ENCODE results near the gene NTHL1. TPM values are rescaled to one million over a fixed set of nuclear protein-coding genes. Genes with fewer than 3 reads are reported as not detected.
A peak's percentile ranks its signal among the peaks of the same experiment; 100 is the strongest.

Gene NTHL1
- total and polyA plus RNA-seq, 2 of the 13 experiments (the other 11 are each of a cell fraction or from before 2014, with no cell fraction given): 47.5 to 64.9 TPM

GRCh38 chr16:2090777-2091546, 43.3 kb upstream of the NTHL1 start:
- FAIRE-seq: no peak

DNA sequence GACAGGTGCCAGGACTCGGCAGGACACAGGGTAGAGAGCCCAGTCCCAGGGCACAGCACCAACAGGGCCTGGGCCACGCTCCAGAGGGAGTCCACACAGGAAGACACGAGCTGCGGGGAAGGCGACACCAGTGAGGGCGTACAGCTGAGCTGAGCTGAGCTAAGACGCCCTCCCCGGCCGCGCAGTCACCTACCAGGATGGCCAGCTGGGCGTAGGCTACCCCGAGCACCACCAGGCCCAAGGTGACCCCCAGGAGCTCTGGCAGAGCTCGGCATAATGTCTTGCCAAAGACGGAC, 42.8 kb upstream of the NTHL1 start:
- no peak for TF ChIP-seq ZSCAN25 (CRISPR knock-in tag; IDR thresholded peaks at IDR 0.05)
- TF ChIP-seq AGO2 (optimal IDR thresholded peaks at IDR 0.05; ENCODE audit: low read depth, low read length): peak; percentile 61
- TF ChIP-seq ZNF629 (CRISPR knock-in tag; conservative IDR thresholded peaks at IDR 0.05): no peak
- no peak overlapping the region for H3K4me3 ChIP-seq (replicated peaks in 1 of 3; ENCODE audit: insufficient read depth in 1 of 3, low read depth in 2 of 3, low read length in 3 of 3)
- CTCF ChIA-PET (ENCODE audit: low intra/inter-chr PET ratio, low total read pairs): no interaction called here
- H4K20me1 ChIP-seq (ENCODE audit: insufficient read depth, low read length): no peaks in the 10 kb centered on the region
- in situ Hi-C loops (cut with HindIII; ENCODE audit: extremely low pct_ligation_motif_present, low pct_unique_long_range_greater_than_20kb) (no loop called here), intact Hi-C loops (cut with micrococcal nuclease; ENCODE audit: unreplicated experiment) (no loop called here)
- FAIRE-seq (no peak), DNase-seq (ENCODE audit: low spot score) (no peak), ATAC-seq (no peak)
- H3K36me3 ChIP-seq (replicated peaks in 1 of 2; ENCODE audit: control insufficient read depth in 1 of 2, insufficient read depth in 2 of 2, low read length in 2 of 2): peaks cover 10 to 34% of the 10 kb centered on the region in 2 experiments; a peak in 4 of 5 replicates
- H3K4me2 ChIP-seq (ENCODE audit: low read depth, low read length): no peak overlapping the region
- H2AFZ ChIP-seq (ENCODE audit: low read length): no peak overlapping the region
- no peaks in the 10 kb centered on the region for H3K4me1 ChIP-seq (ENCODE audit: insufficient read depth, low read length)
- BruUV-seq (replicated peaks): no TSS peak
- H3K9ac ChIP-seq (ENCODE audit: insufficient read depth, low read depth, low read length): no peak overlapping the region
- H3K27me3 ChIP-seq (ENCODE audit: control insufficient read depth in 1 of 2, insufficient read depth in 2 of 2, low read length in 2 of 2): no peaks in the 10 kb centered on the region
- no peak overlapping the region for H3K27ac ChIP-seq (ENCODE audit: extremely low read length, insufficient read depth, low read length)
- 98% methylated on average over 8 of the region's 14 CpGs for WGBS (ENCODE audit: low lambda C conversion rate)
- no peaks in the 10 kb centered on the region for H3K9me3 ChIP-seq (ENCODE audit: low read length)
- H3K79me2 ChIP-seq (ENCODE audit: insufficient read depth, low read length): no peaks in the 10 kb centered on the region
- POLR2A ChIA-PET: interaction anchor here (0.6 kb wide), 1 partner anchor 412 kb away, joined by 5 read pairs; the partner anchor contains the start of gene JPT2

More at GRCh38 chr16:2090777-2091546, 43.3 kb upstream of the NTHL1 start:
- intact Hi-C loops (cut with micrococcal nuclease; ENCODE audit: unreplicated experiment): no loop called here
- ATAC-seq (no peak), DNase-seq (ENCODE audit: low spot score) (no peak)
- no peak overlapping the region for H3K27ac ChIP-seq (ENCODE audit: extremely low read length, insufficient read depth, low read length)
- in situ Hi-C loops (cut with HindIII; ENCODE audit: extremely low pct_ligation_motif_present, low pct_unique_long_range_greater_than_20kb): no loop called here
- TF ChIP-seq AGO2 (optimal IDR thresholded peaks at IDR 0.05; ENCODE audit: low read depth, low read length): peak; percentile 41
- TF ChIP-seq CHCHD3 (CRISPR knock-in tag; IDR thresholded peaks at IDR 0.05): no peak
- TF ChIP-seq, protein P1, sequence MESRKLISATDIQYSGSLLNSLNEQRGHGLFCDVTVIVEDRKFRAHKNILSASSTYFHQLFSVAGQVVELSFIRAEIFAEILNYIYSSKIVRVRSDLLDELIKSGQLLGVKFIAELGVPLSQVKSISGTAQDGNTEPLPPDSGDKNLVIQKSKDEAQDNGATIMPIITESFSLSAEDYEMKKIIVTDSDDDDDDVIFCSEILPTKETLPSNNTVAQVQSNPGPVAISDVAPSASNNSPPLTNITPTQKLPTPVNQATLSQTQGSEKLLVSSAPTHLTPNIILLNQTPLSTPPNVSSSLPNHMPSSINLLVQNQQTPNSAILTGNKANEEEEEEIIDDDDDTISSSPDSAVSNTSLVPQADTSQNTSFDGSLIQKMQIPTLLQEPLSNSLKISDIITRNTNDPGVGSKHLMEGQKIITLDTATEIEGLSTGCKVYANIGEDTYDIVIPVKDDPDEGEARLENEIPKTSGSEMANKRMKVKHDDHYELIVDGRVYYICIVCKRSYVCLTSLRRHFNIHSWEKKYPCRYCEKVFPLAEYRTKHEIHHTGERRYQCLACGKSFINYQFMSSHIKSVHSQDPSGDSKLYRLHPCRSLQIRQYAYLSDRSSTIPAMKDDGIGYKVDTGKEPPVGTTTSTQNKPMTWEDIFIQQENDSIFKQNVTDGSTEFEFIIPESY (CRISPR knock-in tag; IDR thresholded peaks at IDR 0.05): 0 out of 2 replicates have a peak, but pooled peaks have one; percentile 25
- BruUV-seq (replicated peaks): no TSS peak
- POLR2A ChIA-PET: interaction anchor here (0.6 kb wide), 1 partner anchor 413 kb away, joined by 5 read pairs; the partner anchor contains the start of gene JPT2
- H3K79me2 ChIP-seq (ENCODE audit: insufficient read depth, low read length): no peaks in the 10 kb centered on the region
- no peaks in the 10 kb centered on the region for H4K20me1 ChIP-seq (ENCODE audit: insufficient read depth, low read length)
- CTCF ChIA-PET (ENCODE audit: low intra/inter-chr PET ratio, low total read pairs): no interaction called here
- no peaks in the 10 kb centered on the region for H3K4me1 ChIP-seq (ENCODE audit: insufficient read depth, low read length)
- H3K4me3 ChIP-seq (replicated peaks in 1 of 3; ENCODE audit: insufficient read depth in 1 of 3, low read depth in 2 of 3, low read length in 3 of 3): no peak overlapping the region
- no peak overlapping the region for H2AFZ ChIP-seq (ENCODE audit: low read length)
- WGBS (ENCODE audit: low lambda C conversion rate): 99% methylated on average over 101 of the region's 101 CpGs
- H3K9me3 ChIP-seq (ENCODE audit: low read length): no peaks in the 10 kb centered on the region
- peaks cover 11 to 38% of the 10 kb centered on the region in 2 experiments; a peak in 4 of 5 replicates for H3K36me3 ChIP-seq (replicated peaks in 1 of 2; ENCODE audit: control insufficient read depth in 1 of 2, insufficient read depth in 2 of 2, low read length in 2 of 2)
- H3K27me3 ChIP-seq (ENCODE audit: control insufficient read depth in 1 of 2, insufficient read depth in 2 of 2, low read length in 2 of 2): no peaks in the 10 kb centered on the region
- no peak overlapping the region for H3K9ac ChIP-seq (ENCODE audit: insufficient read depth, low read depth, low read length)
- no peak overlapping the region for H3K4me2 ChIP-seq (ENCODE audit: low read depth, low read length)
